ENCODE measurements around the gene MPL.
A peak's percentile ranks its signal among the peaks of the same experiment; 100 is the strongest.

Gene MPL

DNA sequence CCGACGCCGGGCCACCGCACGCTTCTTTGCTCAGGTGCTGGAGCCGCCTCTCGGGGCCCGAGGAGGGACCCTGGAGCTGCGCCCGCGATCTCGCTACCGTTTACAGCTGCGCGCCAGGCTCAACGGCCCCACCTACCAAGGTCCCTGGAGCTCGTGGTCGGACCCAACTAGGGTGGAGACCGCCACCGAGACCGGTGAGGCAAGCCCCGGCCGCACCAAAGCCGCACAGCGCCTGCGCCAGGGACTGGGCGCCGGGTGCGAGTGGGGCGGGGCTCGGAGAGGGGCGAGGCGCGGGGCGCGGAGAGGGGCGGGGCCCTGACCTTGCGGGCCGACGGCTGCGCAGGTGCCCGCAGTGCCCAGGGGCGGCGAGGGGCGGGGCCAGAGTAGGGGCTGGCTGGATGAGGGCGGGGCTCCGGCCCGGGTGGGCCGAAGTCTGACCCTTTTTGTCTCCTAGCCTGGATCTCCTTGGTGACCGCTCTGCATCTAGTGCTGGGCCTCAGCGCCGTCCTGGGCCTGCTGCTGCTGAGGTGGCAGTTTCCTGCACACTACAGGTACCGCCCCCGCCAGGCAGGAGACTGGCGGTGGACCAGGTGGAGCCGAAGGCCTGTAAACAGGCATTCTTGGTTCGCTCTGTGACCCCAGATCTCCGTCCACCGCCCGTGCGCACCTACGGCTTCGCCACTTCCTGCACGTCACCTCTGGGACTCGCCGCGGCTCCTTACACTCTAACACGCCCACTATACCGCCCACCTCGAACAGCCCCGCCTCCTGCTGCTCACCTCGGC, 11.4 kb downstream of the MPL start (continued):
- TF ChIP-seq, protein P1, sequence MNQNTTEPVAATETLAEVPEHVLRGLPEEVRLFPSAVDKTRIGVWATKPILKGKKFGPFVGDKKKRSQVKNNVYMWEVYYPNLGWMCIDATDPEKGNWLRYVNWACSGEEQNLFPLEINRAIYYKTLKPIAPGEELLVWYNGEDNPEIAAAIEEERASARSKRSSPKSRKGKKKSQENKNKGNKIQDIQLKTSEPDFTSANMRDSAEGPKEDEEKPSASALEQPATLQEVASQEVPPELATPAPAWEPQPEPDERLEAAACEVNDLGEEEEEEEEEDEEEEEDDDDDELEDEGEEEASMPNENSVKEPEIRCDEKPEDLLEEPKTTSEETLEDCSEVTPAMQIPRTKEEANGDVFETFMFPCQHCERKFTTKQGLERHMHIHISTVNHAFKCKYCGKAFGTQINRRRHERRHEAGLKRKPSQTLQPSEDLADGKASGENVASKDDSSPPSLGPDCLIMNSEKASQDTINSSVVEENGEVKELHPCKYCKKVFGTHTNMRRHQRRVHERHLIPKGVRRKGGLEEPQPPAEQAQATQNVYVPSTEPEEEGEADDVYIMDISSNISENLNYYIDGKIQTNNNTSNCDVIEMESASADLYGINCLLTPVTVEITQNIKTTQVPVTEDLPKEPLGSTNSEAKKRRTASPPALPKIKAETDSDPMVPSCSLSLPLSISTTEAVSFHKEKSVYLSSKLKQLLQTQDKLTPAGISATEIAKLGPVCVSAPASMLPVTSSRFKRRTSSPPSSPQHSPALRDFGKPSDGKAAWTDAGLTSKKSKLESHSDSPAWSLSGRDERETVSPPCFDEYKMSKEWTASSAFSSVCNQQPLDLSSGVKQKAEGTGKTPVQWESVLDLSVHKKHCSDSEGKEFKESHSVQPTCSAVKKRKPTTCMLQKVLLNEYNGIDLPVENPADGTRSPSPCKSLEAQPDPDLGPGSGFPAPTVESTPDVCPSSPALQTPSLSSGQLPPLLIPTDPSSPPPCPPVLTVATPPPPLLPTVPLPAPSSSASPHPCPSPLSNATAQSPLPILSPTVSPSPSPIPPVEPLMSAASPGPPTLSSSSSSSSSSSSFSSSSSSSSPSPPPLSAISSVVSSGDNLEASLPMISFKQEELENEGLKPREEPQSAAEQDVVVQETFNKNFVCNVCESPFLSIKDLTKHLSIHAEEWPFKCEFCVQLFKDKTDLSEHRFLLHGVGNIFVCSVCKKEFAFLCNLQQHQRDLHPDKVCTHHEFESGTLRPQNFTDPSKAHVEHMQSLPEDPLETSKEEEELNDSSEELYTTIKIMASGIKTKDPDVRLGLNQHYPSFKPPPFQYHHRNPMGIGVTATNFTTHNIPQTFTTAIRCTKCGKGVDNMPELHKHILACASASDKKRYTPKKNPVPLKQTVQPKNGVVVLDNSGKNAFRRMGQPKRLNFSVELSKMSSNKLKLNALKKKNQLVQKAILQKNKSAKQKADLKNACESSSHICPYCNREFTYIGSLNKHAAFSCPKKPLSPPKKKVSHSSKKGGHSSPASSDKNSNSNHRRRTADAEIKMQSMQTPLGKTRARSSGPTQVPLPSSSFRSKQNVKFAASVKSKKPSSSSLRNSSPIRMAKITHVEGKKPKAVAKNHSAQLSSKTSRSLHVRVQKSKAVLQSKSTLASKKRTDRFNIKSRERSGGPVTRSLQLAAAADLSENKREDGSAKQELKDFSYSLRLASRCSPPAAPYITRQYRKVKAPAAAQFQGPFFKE (tag by site-specific recombination; IDR thresholded peaks at IDR 0.05; ENCODE audit: borderline replicate concordance): no peak
- TF ChIP-seq ZNF155 (tag by site-specific recombination; IDR thresholded peaks at IDR 0.05) (no peak), ZBTB48 (tag by site-specific recombination; IDR thresholded peaks at IDR 0.05) (peak; percentile 90), ZBTB7A (tag by site-specific recombination; IDR thresholded peaks at IDR 0.05; ENCODE audit: low read depth) (no peak), ZNF140 (tag by site-specific recombination; IDR thresholded peaks at IDR 0.05) (no peak), ZNF214 (tag by site-specific recombination; IDR thresholded peaks at IDR 0.05; ENCODE audit: borderline replicate concordance) (no peak), ZNF664 (tag by site-specific recombination; IDR thresholded peaks at IDR 0.05) (no peak), ZNF335 (tag by site-specific recombination; conservative IDR thresholded peaks at IDR 0.05) (peak; percentile 79), ZSCAN30 (tag by site-specific recombination; IDR thresholded peaks at IDR 0.05) (peak; percentile 69), ZNF785 (tag by site-specific recombination; IDR thresholded peaks at IDR 0.05) (no peak), TRIM28 (IDR thresholded peaks at IDR 0.05; ENCODE audit: borderline replicate concordance, low read length) (no peak), ZNF747 (tag by site-specific recombination; IDR thresholded peaks at IDR 0.05) (no peak), ZNF707 (tag by site-specific recombination; IDR thresholded peaks at IDR 0.05) (no peak)
- TF ChIP-seq, protein P2, sequence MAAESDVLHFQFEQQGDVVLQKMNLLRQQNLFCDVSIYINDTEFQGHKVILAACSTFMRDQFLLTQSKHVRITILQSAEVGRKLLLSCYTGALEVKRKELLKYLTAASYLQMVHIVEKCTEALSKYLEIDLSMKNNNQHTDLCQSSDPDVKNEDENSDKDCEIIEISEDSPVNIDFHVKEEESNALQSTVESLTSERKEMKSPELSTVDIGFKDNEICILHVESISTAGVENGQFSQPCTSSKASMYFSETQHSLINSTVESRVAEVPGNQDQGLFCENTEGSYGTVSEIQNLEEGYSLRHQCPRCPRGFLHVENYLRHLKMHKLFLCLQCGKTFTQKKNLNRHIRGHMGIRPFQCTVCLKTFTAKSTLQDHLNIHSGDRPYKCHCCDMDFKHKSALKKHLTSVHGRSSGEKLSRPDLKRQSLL (tag by site-specific recombination; IDR thresholded peaks at IDR 0.05): peak; percentile 97
- TF ChIP-seq, protein P3, sequence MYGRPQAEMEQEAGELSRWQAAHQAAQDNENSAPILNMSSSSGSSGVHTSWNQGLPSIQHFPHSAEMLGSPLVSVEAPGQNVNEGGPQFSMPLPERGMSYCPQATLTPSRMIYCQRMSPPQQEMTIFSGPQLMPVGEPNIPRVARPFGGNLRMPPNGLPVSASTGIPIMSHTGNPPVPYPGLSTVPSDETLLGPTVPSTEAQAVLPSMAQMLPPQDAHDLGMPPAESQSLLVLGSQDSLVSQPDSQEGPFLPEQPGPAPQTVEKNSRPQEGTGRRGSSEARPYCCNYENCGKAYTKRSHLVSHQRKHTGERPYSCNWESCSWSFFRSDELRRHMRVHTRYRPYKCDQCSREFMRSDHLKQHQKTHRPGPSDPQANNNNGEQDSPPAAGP (tag by site-specific recombination; IDR thresholded peaks at IDR 0.05): 0 out of 2 replicates have a peak, but pooled peaks have one; percentile 46

DNA sequence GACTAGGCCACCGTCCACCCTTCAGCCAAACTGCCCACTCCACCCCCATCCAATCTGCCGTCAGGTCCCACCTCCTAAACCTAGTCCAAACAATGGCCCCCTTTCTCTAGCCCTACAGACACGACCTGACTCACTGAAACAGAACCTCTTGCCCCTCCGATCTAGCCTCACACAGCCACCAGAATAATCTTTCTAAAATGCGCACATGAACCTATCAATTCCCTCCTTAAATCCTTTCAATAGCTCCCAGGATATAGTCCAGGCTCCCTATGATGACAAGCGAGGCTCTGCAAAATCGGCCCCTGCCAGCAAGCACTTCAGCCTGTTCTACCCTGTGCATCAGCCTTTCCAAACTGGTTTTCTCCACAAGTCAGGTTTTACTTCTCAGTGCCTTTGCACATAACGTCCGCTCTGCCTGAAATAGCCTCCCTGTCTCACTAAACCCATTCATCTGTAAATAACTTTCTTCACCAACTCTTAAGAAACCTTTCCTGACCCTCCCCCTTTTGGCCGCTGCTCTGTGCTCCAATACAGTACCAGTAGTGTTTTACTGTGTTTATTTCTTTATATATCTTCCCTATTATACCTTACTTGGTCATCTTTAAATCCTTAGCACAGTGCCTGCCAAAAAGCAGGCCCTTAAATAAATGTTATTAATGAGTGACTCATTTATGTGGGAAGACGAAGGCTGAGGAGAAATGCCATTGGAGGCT, 12.1 kb downstream of the MPL start:
- Histone ChIP-seq H3K9me3 (ENCODE audit: control insufficient read depth, insufficient read depth, low read depth, low read length) (no peaks in the 10 kb centered on the region), H3K27ac (ENCODE audit: extremely low read depth, low read depth, low read length) (peak overlapping the region; percentile 48; the same call in 1 of the 2 replicates), H3K4me3 (ENCODE audit: low read depth, low read length) (peak overlapping the region; percentile 55), H3K36me3 (ENCODE audit: control insufficient read depth in 2 of 2, insufficient read depth in 1 of 2, low read length in 2 of 2) (no peaks in the 10 kb centered on the region), H3K4me1 (ENCODE audit: control insufficient read depth, insufficient read depth, low read length) (0 out of 2 replicates have a peak, but pooled peaks cover 3% of the 10 kb centered on the region)
- ChIA-PET CTCF (interaction anchor here (1.2 kb wide), 1 partner anchor 8 kb away, joined by 5 read pairs; the partner anchor contains the start of gene CDC20), POLR2A (interaction anchor here (2.3 kb wide), 1 partner anchor 9 kb away, joined by 5 read pairs; the partner anchor contains the start of gene CDC20)
- TF ChIP-seq, protein P4, sequence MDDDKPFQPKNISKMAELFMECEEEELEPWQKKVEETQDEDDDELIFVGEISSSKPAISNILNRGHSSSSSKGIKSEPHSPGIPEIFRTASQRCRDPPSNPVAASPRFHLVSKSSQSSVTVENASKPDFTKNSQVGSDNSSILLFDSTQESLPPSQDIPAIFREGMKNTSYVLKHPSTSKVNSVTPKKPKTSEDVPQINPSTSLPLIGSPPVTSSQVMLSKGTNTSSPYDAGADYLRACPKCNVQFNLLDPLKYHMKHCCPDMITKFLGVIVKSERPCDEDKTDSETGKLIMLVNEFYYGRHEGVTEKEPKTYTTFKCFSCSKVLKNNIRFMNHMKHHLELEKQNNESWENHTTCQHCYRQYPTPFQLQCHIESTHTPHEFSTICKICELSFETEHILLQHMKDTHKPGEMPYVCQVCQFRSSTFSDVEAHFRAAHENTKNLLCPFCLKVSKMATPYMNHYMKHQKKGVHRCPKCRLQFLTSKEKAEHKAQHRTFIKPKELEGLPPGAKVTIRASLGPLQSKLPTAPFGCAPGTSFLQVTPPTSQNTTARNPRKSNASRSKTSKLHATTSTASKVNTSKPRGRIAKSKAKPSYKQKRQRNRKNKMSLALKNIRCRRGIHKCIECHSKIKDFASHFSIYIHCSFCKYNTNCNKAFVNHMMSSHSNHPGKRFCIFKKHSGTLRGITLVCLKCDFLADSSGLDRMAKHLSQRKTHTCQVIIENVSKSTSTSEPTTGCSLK (tag by site-specific recombination; IDR thresholded peaks at IDR 0.05): no peak
- no peak for TF ChIP-seq SCRT1 (tag by site-specific recombination; IDR thresholded peaks at IDR 0.05; ENCODE audit: borderline replicate concordance)
- no peak for TF ChIP-seq ZNF514 (tag by site-specific recombination; IDR thresholded peaks at IDR 0.05)
- TF ChIP-seq ZNF610 (tag by site-specific recombination; IDR thresholded peaks at IDR 0.05; ENCODE audit: borderline replicate concordance): no peak
- no peak for TF ChIP-seq ZFP37 (tag by site-specific recombination; IDR thresholded peaks at IDR 0.05)
- no peak for TF ChIP-seq GFI1B (tag by site-specific recombination; IDR thresholded peaks at IDR 0.05)
- peak; percentile 30; the same call in 1 of the 2 replicates for TF ChIP-seq ZNF133 (tag by site-specific recombination; IDR thresholded peaks at IDR 0.05)
- no peak for TF ChIP-seq ZNF792 (tag by site-specific recombination; IDR thresholded peaks at IDR 0.05)
- TF ChIP-seq ZNF501 (tag by site-specific recombination; IDR thresholded peaks at IDR 0.05): 0 out of 2 replicates have a peak, but pooled peaks have one; percentile 2
- TF ChIP-seq WT1 (tag by site-specific recombination; IDR thresholded peaks at IDR 0.05): 0 out of 2 replicates have a peak, but pooled peaks have one; percentile 19

All from HEK293 (cell line).